NCI-H774 (cell line): ENCODE measurements around the gene LARP6.
A peak's percentile ranks its signal among the peaks of the same experiment; 100 is the strongest.
"Not testable (repeated sequence)": the region's sequence is repeated elsewhere in the genome, so short reads cannot be mapped to it uniquely, and the experiment has no call there.

Experiments
- DNase-seq: peaks from one replicate; lab custom pipeline; 2025; lab: John Stamatoyannopoulos, UW

Gene LARP6

DNA sequence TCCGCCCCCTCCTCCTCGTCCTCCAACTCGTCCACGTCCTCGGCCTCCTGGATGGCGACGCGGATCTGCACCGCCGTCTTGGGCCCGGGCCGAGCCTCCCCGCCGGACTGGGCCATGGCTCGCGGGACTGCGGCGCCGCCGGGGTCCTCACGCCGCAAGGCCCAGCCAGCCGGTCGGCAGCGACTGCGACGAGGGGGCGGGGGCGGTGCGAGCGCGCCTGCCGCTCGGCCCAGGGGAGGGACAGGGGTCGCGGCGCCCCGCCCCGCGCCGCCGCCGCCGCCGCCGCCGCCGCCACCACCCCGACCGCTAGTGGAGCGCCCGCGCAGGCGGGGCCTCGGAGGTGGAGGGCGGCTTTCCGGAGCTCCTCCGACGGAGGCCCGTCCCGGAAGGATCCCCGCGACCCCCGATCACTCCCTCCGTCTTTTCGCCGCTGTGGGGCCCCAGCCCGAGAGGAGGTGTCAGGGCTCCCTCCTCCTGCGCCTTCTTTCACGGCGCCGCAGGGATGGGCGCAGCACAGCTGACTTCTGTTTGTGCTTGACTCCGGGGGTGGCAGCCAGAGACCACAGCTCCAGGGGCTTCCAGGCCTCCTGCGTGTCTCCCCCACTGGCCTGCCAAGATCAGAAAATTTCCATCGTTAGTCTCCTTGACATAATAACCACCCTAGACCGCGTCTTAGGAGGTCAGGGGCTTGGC is at the start of gene LARP6:
TSS of gene LARP6 (minus strand) at position 185 of the 693 bp plus-strand sequence. CDS start at position 116, 69 bp downstream.
- DNase-seq = peak; percentile 22

DNA sequence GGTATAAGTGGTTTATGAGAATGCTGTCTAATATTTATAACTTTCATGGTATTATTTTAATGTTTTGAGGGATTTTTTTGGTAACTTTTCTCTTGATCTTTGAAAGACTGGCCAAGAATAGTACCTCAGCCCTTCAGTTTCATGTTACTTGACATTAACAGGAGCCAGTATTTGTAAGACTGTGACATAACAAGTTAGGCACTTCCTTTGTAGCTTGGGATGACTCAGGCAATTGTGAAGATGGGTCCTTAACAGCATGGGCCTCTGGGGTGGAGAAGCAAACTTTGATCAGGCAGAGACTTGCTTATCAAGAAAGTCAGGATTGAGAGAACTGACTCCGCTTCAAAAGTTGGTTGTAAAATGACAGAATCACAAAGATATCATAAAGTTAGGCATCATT is 48.1 kb upstream of the LARP6 start:
- DNase-seq = no peak

DNA sequence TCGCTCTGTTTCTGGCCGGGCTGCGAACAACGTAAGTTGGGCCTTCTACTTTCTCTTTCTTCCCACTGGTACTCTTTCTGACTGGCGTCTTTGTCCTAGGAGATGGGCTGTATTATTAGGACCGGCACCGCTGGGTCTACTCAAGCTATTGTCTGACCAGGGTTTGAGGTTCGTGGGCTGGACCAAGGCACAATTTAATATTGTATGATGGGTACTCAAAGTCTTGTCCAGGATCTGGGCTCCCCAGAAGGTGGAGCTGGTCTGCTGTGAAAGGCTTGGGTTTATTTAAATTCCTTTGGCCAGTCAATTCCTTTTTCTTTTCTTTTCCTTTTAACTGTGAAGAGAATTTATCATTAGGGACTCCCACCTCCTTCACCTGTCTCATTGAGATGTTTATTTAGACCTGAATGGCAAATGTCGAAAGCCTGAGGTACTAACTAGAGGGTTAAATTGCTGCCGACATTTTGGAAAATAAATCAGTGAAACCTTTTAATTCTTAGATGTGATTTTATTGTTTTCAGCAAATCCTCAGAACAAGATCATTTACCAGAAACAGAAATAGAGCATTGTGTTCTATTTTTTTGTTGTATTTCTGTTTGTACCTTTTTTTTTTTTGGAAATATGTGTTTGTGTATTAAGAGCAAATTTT is 39.1 kb upstream of the LARP6 start:
- peak; percentile 21 for DNase-seq

DNA sequence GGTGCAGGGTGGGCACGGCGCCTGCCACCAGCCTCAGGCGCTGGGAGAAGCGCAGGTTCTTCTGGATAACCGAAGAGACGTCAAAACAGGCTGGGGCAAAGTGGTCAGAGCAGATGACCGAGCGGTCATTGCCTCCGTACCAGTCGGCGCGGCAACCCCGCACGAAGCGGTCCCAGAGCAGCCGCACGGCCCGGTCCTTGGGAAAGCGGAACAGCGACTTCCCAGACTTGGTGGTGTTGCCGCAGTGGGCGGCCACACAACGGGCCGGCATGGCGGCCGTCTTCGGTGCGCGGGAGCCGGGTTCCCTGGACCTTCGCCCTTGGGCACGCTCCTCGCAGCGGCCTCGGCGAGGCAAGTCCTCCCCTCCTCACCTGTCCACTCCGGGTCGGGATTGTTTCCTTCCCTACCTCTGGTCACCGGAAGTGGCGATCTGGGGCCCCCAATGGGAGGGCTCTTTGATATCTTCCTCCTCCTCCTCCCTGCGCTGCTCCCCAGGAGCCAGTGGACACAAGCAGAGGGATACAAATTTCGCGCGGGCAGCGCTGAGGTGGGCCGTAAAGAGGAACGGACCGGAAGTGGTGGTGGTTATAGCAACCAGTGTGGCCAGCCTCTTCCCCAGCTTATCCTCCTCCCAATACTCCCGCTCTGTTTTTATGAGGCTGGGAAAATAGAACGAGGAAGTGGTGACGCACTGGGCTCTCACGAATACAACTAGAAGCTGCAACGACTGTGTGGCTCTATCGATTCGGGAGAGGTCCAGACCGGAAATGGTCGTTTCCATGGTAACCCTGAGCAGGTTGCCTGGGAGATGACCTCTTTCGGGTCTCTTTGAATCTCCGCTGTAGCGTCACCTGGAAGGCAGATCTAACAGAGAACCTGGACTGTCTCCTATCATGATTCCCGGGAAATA is 38.3 kb upstream of the LARP6 start, which contains the start of the genes LRRC49 and THAP10:
TSS of gene LRRC49 (plus strand) at position 825 of the 910 bp plus-strand sequence. CDS start at position 894, 69 bp downstream.
TSS of gene THAP10 (minus strand) at position 432 of the 910 bp plus-strand sequence. CDS start at position 271, 161 bp downstream.
- peak; percentile 91 for DNase-seq

DNA sequence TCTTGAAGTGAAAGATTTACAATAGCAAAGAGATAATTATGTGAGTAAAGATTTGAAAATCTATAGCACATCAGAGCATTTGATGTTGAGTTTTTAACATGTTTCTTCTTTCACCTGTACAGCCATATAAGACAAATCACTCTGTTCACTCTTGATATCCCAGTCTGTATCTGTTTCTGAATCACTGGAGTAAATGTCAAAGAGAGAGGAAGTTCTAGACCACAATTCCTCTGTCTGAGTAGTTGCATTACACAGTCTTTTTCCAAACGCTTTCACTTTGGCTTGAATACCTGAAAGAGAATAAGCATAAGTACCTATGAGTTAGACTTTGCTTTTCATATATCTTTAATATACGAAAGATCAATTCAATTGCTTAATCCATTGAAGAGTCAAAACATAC is 28.4 kb upstream of the LARP6 start:
- DNase-seq = no peak

DNA sequence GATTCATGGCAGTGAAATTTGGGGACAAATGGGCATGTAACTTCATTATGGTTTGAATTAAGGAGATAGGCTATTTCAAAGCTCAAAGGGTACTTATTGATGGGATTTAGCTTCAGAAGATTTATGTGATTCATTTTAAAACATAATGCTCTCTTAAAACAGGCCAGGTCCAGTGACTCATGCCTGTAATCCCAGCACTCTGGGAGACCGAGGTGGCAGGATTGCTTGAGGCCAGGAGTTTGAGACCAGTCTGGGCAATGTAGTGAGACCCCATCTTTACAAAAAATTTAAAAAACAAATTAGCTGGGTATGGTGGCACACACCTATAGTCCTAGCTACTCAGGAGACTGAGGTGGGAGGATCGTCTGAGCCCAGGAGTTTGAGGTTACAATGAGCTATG is 26.8 kb upstream of the LARP6 start:
- no peak for DNase-seq

DNA sequence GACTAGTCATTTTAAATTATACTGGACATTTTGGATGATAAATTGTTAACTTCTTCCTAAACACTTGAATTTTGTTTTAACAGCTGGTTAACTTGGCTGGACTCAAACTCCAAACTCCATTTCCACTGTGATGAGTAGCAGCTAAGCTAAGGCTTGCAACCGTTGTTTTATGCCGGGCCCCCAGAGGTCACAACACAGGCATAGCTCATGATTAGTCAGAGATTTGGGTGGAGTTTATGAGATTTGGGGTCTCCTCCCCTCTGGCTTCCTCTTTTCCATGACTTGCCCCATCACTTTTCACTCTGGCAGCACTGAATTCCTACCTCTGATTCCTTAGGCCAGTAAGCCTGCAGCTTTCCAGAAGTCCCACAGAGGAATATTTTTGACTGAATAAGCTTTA is 25.4 kb upstream of the LARP6 start:
- DNase-seq = no peak

DNA sequence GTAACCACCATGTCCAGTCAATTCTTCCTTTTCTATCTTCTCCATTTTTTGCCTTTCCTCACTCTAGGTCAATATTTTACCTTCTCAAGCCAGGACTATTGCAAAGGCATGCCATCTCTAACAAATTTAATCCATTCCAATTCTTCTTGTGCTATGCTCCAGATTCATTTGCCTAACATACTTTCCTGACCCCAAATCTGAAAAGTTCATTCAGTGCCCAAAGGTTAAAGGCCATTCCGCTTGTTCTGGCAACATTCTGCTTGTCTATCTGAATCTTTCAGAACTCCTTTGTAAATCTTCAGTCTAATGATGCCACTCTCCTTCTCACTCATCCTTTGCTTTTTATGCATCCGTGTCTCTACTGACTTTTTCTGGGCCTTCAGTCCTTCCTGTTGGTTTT is 22.7 kb upstream of the LARP6 start:
- no peak for DNase-seq

DNA sequence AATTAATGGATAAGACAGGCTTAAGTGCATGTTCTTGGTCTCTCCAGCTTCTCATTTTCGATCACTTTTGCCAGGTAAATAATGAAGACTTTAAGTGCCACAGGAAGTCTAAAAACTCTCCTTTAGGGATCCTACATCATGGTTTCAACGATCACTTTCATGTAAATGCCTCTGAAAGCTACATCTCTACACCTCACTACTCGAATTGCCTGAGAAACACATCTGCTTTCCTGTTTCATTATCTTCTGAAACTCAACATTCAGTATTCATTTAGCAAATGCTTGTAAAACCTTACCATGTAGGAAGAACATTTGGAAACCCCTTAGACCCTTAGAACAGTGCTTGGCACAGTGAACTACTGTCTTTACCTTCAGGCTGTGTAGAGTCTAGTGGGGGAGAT is 22.1 kb upstream of the LARP6 start:
- DNase-seq = no peak

DNA sequence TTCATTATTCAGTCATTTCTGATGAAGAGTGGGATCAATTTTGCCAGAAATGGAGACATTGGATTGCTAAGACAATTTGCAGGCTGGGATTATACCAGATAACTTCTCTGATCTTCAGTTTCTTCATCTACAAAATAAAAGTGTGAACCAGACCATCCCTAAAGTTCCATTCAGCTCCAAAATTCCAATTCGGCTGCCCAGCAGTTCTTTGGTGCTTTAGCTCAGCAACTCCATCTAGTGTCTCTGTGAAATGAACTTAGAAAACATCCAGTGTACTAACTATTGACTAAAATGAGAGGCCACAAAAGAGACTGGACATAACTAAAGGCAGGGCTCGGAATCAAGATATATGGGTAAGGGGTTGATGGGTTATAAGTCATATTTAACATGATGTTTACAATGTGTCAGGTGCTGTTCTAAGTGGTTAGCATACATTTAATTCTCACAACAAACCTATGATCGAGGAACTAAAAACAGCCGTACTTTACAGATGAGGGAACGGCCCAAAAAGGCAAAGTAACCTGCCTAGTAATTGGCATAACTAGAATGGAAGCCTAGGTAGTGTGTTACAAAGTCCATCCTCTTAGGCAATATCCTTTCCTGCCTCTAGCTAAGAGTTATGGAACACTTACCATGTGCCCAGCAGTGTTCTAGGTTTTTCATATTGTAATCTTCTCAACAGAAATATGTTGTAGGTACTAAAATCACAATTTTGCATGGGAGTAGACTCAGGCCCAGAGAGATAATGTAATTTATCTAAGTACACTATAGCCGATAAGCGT is 21.2 kb upstream of the LARP6 start:
- DNase-seq = no peak

DNA sequence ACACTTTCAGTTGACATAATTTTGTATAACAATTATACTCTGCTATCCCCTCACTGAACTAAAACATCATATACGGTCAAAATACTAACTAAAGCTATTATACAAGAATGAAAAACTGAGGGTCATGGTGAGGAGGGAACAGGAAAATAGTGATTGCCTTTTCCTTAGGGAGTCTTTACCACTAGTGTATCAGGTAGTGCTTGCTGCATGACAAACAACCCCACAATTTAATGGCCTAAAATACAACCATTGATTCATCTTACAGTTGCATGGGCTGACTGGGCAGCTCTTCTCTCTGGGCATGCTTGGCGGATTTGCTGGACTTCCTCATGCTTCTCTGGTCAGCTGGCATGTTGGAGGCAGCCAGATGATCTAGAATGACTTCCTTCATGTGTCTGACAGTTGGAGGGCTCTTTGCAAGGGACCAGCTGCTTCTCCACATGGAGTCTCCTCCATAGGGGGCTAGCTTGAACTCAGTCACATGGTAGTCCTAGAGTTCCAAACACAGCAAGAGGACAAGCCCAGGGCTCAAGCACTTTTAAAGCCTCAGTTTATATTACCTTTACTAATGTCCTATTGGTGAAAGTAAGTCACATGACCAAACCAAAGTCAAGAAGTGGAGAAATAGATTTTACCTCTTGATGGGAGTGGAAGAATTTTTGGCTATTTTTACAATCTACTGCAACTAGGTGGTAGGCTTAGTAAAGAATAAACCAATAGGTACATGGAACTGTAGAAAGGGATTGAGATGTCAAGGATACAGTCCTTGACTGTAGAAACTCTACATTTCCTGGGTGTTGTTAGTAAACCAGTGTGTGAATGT is 19.5 kb upstream of the LARP6 start:
- DNase-seq = no peak

DNA sequence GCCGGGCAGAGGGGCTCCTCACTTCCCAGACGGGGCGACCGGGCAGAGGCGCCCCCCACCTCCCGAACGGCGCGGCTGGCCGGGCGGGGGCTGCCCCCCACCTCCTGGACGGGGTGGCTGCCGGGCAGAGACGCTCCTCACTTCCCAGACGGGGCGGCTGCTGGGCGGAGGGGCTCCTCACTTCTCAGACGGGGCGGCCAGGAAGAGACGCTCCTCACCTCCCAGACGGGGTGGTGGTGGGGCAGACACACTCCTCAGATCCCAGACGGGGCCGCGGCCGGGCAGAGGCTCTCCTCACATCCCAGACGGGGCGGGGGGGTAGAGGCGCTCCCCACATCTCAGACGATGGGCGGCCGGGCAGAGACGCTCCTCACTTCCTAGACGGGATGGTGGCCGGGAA is 17.5 kb upstream of the LARP6 start:
- DNase-seq = not testable (repeated sequence)

DNA sequence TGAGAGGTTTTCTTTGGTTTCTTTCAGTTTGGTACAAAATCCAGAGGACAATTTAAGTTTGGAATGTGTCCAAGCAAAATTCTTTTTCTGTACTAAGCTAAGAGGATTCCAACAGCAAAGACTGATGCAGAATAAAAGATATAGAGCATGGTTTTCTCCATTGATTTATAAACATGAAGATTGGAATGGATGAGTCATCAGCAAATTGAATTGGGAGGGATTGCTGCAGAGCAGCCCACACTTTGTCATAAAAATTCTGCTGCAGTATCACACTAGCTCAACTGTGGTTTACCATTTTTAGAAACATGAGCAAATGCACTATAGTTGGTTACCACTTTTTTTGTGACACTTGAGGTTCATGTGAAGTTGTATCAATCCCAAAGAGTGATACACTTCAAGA is 16.1 kb upstream of the LARP6 start:
- no peak for DNase-seq

DNA sequence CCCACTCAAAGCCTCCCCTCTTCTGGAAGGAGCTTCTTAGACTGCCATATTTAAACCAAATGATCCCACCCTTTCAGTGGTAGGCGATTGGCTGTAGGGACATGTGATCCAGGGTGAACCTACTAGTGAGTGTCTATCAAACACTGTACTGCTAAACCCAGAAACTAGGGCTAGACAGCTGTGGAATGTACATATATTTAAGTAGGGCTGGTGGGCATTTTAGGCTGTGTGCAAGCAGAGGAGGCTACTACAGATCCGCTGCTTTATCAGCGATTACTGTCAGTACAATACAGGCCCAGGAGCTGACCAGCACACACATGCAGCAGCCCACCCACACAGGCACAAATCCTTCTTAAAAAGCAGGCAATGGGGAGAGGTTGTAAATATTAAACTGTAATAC is 15.4 kb upstream of the LARP6 start:
- DNase-seq = no peak

DNA sequence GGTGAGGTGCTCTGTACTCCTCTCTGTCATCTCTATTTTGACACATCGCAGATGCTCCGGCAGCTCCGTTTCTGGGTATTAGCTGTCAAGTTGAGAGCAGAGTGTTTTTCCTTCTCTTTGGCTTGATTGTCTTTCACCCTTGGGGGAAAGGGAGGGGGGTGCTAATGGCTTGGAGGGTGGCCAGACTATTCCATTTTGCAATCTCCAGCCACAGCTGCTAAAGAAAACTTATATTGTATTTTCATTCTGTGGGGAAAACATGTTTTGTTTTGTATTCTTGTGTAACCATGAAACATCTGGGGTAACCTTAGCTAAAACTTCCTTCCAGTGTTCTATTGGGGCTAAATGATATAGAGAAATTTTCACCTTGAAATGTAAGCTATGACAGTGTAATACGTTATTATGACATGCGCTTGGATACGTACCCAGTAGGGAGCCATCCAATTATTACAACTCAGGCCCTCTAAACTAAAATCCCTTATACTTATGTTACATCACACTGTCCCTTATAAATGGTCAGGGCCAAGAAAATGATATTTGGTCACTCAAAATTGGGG is 14.0 kb upstream of the LARP6 start:
- DNase-seq = no peak

DNA sequence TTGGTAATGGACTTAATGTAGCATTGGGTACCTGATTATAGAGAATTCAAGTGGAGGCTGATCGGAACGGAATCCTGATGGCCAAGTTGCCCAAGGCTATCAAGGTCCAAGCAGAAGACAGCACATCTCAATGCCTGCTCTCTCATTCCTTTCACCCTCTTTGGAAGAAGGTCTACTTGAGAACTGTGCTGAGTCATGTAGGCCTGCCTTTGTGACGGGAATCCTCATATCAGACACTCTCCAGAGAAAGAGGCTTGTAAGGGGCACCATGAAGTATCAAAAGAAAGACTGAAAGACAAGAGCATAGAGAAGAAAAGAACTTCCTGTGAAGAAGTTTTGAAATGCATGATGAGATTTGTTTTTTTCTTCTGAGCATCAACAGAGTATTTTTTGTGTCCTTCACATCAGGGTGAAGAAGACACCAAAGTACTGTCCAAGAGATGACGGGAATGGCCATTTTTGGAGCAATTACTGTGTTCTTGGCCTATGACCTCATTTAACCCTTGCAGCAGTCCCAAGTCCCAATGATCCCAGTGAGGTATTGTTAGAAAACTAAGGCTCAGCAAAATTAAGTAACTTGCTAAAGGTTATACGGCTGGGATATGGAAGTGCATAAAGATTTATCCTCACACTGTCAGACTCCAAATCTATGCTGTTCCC is 13.2 kb upstream of the LARP6 start:
- DNase-seq = no peak

DNA sequence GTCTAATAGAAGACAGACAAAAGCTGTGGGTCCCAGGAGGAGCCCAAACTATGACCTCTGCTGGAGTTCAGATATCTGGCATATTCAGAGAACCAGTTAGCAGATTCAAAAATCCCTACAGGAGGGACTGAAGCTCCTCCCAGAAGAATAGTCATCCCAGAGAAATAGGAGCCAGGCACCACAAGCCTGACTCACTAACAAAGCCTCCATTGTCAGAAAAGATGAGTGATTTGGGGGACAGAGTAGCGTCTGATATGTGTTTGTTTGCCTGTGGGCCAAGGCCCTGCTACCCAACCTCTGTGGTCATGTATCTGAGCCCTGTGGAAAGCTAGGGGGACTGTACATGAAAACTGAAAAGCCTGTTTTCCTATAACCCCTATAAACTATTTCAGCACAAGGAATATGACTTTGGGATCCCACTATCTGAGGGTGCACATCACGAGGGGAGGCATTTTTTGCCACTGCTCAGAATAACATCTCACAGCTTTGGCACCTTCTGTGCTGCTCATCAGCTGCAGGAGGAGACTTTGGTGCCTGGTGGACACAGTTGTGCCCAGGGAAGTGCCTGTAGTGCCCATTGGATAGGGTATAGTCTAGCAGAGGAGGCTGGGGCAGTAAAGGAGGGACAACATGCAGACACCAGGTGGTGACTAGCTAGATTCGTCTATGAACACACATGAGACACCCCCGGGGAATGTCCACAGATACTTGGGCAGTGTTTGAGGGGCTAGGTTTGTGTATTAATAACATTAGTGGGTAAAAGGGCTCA is 9.7 kb upstream of the LARP6 start:
- DNase-seq = no peak

DNA sequence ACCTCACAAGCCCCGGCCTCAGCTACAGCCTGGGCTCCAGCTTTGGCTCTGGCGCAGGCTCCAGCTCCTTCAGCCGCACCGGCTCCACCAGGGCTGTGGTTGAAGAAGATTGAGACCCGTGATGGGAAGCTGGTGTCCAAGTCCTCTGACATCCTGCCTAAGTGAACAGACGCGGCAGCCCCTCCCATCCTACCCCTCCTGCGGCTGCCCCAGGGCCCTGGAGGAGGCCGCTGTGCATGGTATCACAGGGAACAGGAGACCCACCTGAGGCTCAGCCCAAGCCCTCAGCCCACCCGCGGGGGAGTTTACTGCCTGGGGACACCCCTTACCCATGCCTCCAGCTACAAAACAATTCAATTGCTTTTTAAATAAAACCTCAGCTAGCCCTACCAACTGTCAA is 6.0 kb upstream of the LARP6 start:
- no peak for DNase-seq

DNA sequence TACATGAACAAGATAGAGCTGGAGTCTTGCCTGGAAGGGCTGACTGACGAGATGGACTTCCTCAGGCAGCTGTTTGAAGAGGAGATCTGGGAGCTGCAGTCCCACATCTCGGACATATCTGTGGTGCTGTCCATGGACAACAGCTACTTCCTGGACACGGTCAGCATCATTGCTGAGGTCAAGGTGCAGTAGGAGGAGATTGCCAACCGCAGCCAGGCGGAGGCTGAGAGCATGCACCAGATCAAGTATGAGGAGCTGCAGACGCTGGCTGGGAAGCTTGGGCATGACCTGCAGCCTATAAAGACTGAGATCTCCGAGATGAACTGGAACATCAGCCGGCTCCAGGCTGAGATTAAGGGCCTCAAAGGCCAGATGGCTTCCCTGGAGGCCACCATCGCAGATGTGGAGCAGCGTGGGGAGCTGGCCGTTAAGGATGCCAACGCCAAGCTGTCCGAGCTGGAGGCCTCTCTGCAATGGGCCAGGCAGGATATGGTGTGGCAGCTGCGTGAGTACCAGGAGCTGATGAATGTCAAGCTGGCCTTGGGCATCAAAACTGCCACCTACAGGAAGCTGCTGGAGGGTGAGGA is 5.5 kb upstream of the LARP6 start:
- no peak for DNase-seq
